Measurements from ENCODE around the gene DESI2. TPM values are rescaled to one million over a fixed set of nuclear protein-coding genes. Genes with fewer than 3 reads are reported as not detected.

DESI2 gene
- total and polyA plus RNA-seq, 4 donors: 5.7 to 14.6 (median 11.7) TPM

DNA sequence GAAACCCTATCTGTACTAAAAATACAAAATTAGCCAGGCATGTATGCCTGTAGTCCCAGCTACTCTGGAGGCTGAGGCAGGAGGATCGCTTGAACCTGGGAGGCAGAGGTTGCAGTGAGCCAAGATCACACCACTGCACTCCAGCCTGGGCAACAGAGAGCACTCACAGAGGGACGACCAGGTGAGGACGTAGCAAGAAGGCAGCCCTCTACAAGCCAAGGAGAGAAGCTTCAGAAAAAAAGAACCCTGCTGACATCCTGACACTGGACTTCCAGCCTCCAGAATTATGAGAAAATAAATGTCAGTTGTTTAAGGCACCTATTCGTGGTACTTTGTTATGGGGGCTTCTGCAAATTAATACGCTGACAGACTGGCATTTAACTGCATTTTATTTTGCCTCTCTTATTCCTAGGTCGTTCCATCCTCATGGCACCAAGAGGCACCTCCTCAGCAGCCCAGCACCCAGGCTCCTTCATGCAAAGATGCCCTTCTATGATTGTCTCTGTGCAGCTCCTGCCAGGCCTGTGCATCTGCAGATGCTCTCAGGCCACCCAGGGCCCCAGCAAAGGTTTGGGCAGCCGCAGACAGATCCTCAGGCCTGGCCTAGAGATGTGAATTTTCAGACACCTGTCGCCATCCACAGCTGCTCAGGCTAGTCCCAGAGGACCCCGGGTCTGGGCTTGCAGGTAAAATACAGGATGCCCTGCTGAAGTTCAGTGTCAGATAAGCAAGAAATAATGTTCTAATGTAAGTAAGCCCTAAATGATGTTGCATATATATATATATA is 96.5 kb downstream of the DESI2 start:
- H3K4me3 ChIP-seq (ENCODE audit: low read depth in 1 of 3, low read length in 3 of 3): no peak overlapping the region
- WGBS: 88% methylated on average over 9 of the region's 9 CpGs
- no peaks in the 10 kb centered on the region for H3K9me3 ChIP-seq (ENCODE audit: control insufficient read depth in 4 of 4, low read length in 3 of 4)
- no peaks in the 10 kb centered on the region for H3K36me3 ChIP-seq (ENCODE audit: control insufficient read depth in 4 of 4, insufficient read depth in 3 of 4, low read depth in 1 of 4, low read length in 3 of 4)
- no peak overlapping the region for H3K27ac ChIP-seq (ENCODE audit: low read depth in 1 of 2, low read length in 2 of 2)
- H3K27me3 ChIP-seq (ENCODE audit: control insufficient read depth in 4 of 4, insufficient read depth in 4 of 4, low read length in 3 of 4): no peaks in the 10 kb centered on the region
- DNase-seq (ENCODE audit: low spot score): no peak
- H3K4me1 ChIP-seq (ENCODE audit: control insufficient read depth in 4 of 4, insufficient read depth in 4 of 4, low read length in 3 of 4): no peaks in the 10 kb centered on the region
- TF ChIP-seq FOXA2 (IDR thresholded peaks at IDR 0.05) (no peak), RAD21 (IDR thresholded peaks at IDR 0.05) (no peak), FOXA1 (IDR thresholded peaks at IDR 0.05) (no peak), EGR1 (IDR thresholded peaks at IDR 0.05; ENCODE audit: low read depth in 2 of 2) (no peak), SP1 (IDR thresholded peaks at IDR 0.05) (no peak), YY1 (IDR thresholded peaks at IDR 0.05) (no peak), TAF1 (conservative IDR thresholded peaks at IDR 0.05) (no peak), HNF4G (IDR thresholded peaks at IDR 0.05) (no peak), JUND (IDR thresholded peaks at IDR 0.05) (no peak), NR2F2 (IDR thresholded peaks at IDR 0.05) (no peak), GABPA (IDR thresholded peaks at IDR 0.05 in 1 of 2, conservative IDR thresholded peaks at IDR 0.05 in 1 of 2) (no peak)
- TF ChIP-seq, protein P1, sequence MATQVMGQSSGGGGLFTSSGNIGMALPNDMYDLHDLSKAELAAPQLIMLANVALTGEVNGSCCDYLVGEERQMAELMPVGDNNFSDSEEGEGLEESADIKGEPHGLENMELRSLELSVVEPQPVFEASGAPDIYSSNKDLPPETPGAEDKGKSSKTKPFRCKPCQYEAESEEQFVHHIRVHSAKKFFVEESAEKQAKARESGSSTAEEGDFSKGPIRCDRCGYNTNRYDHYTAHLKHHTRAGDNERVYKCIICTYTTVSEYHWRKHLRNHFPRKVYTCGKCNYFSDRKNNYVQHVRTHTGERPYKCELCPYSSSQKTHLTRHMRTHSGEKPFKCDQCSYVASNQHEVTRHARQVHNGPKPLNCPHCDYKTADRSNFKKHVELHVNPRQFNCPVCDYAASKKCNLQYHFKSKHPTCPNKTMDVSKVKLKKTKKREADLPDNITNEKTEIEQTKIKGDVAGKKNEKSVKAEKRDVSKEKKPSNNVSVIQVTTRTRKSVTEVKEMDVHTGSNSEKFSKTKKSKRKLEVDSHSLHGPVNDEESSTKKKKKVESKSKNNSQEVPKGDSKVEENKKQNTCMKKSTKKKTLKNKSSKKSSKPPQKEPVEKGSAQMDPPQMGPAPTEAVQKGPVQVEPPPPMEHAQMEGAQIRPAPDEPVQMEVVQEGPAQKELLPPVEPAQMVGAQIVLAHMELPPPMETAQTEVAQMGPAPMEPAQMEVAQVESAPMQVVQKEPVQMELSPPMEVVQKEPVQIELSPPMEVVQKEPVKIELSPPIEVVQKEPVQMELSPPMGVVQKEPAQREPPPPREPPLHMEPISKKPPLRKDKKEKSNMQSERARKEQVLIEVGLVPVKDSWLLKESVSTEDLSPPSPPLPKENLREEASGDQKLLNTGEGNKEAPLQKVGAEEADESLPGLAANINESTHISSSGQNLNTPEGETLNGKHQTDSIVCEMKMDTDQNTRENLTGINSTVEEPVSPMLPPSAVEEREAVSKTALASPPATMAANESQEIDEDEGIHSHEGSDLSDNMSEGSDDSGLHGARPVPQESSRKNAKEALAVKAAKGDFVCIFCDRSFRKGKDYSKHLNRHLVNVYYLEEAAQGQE (IDR thresholded peaks at IDR 0.05): no peak
- TF ChIP-seq, protein P2, sequence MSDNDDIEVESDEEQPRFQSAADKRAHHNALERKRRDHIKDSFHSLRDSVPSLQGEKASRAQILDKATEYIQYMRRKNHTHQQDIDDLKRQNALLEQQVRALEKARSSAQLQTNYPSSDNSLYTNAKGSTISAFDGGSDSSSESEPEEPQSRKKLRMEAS (IDR thresholded peaks at IDR 0.05): no peak
- no peak overlapping the region for H3K9ac ChIP-seq (ENCODE audit: low read depth in 1 of 2, low read length in 2 of 2)

DNA sequence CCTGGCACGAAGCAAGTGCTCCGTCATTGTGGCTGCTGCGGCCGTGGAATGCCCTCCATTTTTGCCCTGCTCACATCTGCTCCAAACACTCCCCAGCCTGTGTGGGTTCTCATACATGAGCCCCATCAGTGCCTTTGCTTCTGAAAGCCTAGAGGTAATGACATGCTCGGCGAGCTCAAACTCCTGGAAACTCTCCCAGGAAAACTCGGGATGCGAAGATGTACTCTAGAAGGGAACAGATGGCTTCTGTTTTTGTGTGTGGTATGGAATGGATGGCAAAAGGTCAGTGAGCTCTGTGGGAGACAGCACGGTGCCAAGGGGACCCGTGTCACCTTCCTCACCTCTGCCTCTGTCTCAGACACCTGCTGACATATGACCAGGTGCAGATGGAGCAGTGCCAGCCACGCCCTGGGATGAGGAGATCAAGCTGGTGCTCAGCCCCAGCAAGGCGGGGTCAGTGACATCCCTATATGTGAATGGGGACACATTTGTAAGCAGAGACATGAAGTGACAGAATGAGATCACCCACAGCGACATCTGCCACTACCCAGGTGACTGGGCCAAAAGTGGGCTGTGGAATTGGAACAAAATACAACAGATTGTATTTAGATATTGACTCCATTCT is 98.5 kb downstream of the DESI2 start:
- WGBS: 85% methylated on average over 13 of the region's 13 CpGs
- TF ChIP-seq, protein P3, sequence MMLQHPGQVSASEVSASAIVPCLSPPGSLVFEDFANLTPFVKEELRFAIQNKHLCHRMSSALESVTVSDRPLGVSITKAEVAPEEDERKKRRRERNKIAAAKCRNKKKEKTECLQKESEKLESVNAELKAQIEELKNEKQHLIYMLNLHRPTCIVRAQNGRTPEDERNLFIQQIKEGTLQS (IDR thresholded peaks at IDR 0.05): no peak
- no peak for TF ChIP-seq FOXA1 (IDR thresholded peaks at IDR 0.05)
- no peak for TF ChIP-seq GABPA (IDR thresholded peaks at IDR 0.05 in 1 of 2, conservative IDR thresholded peaks at IDR 0.05 in 1 of 2)
- TF ChIP-seq, protein P2 (IDR thresholded peaks at IDR 0.05): no peak
- no peak for TF ChIP-seq HNF4A (conservative IDR thresholded peaks at IDR 0.05)
- TF ChIP-seq, protein P1 (IDR thresholded peaks at IDR 0.05): no peak
- no peak for TF ChIP-seq NR2F2 (IDR thresholded peaks at IDR 0.05)
- TF ChIP-seq, protein P4, sequence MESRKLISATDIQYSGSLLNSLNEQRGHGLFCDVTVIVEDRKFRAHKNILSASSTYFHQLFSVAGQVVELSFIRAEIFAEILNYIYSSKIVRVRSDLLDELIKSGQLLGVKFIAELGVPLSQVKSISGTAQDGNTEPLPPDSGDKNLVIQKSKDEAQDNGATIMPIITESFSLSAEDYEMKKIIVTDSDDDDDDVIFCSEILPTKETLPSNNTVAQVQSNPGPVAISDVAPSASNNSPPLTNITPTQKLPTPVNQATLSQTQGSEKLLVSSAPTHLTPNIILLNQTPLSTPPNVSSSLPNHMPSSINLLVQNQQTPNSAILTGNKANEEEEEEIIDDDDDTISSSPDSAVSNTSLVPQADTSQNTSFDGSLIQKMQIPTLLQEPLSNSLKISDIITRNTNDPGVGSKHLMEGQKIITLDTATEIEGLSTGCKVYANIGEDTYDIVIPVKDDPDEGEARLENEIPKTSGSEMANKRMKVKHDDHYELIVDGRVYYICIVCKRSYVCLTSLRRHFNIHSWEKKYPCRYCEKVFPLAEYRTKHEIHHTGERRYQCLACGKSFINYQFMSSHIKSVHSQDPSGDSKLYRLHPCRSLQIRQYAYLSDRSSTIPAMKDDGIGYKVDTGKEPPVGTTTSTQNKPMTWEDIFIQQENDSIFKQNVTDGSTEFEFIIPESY (IDR thresholded peaks at IDR 0.05): no peak
- TF ChIP-seq JUND (IDR thresholded peaks at IDR 0.05): no peak
- H3K9ac ChIP-seq (ENCODE audit: low read depth in 1 of 2, low read length in 2 of 2): no peak overlapping the region
- no peaks in the 10 kb centered on the region for H3K27me3 ChIP-seq (ENCODE audit: control insufficient read depth in 4 of 4, insufficient read depth in 4 of 4, low read length in 3 of 4)
- no peak overlapping the region for H3K4me3 ChIP-seq (ENCODE audit: low read depth in 1 of 3, low read length in 3 of 3)
- no peaks in the 10 kb centered on the region for H3K9me3 ChIP-seq (ENCODE audit: control insufficient read depth in 4 of 4, low read length in 3 of 4)
- H3K27ac ChIP-seq (ENCODE audit: low read depth in 1 of 2, low read length in 2 of 2): no peak overlapping the region
- no peaks in the 10 kb centered on the region for H3K36me3 ChIP-seq (ENCODE audit: control insufficient read depth in 4 of 4, insufficient read depth in 3 of 4, low read depth in 1 of 4, low read length in 3 of 4)
- no peaks in the 10 kb centered on the region for H3K4me1 ChIP-seq (ENCODE audit: control insufficient read depth in 4 of 4, insufficient read depth in 4 of 4, low read length in 3 of 4)
- DNase-seq (ENCODE audit: low spot score): no peak

Measured in liver (tissue), 9 donors.